PC-3 (cell line): ENCODE data around the gene FAM187B. TPM values are rescaled to one million over a fixed set of nuclear protein-coding genes. Genes with fewer than 3 reads are reported as not detected.

Experiments
- ATAC-seq: fragments of 200-7000 bp; cut with Tn5 transposase; 2 replicates; pipeline ENCODE4 v1.9.1; 2020; ENCODE audit warnings: mild to moderate bottlenecking, moderate library complexity
- BruUV-seq: library from RNA; stranded (reverse); fragments of 400-500 nt; replicated peaks from 2 replicates; lab custom pipeline; 2021; lab: Mats Ljungman, UMichigan
- CTCF ChIA-PET: fragments of 300-600 bp; sonication (Branson Sonifier 250); formaldehyde crosslinking; loops from one replicate; lab custom pipeline; 2022; ENCODE audit warnings: antibody characterized with exemption; lab: Charles Lee
- POLR2A ChIA-PET: fragments of 300-600 bp; sonication (Branson Sonifier 250); formaldehyde crosslinking; loops from one replicate; lab custom pipeline; 2022; ENCODE audit warnings: antibody characterized with exemption; ENCODE audit not compliant: unreplicated experiment; lab: Charles Lee
- DNase-seq: peaks from one replicate; pipeline ENCODE4 v3.0.0-alpha.2; 2015
- H2AFZ ChIP-seq: fragments of 300-600 bp; sonication (generic); 2 replicates; pipeline ENCODE4 v1.6.0; 2016; ENCODE audit warnings: antibody characterized with exemption, low read length
- H3F3A ChIP-seq: fragments of 300-600 bp; sonication (generic); one replicate; pipeline ENCODE4 v1.6.0; 2017; ENCODE audit warnings: antibody characterized with exemption, low read length, control low read depth, mild to moderate bottlenecking; ENCODE audit not compliant: unreplicated experiment
- H3K27ac ChIP-seq: fragments of 300-600 bp; sonication (generic); 2 replicates; pipeline ENCODE4 v1.5.1; 2016; ENCODE audit warnings: mild to moderate bottlenecking, low read length
- H3K27me3 ChIP-seq: fragments of 300-600 bp; sonication (generic); 2 replicates; pipeline ENCODE4 v1.6.1; 2016; ENCODE audit warnings: low read length, mixed read lengths
- H3K36me3 ChIP-seq: fragments of 300-600 bp; sonication (generic); 2 replicates; pipeline ENCODE4 v1.6.1; 2016; ENCODE audit warnings: low read depth, mixed run types, low read length, mixed read lengths
- H3K4me1 ChIP-seq: fragments of 300-600 bp; sonication (generic); 2 replicates; pipeline ENCODE4 v1.5.1; 2016; ENCODE audit warnings: low read length; ENCODE audit not compliant: insufficient read depth
- H3K4me2 ChIP-seq: fragments of 300-600 bp; sonication (generic); 2 replicates; pipeline ENCODE4 v1.6.0; 2016; ENCODE audit warnings: low read length
- H3K4me3 ChIP-seq: fragments of 300-600 bp; sonication (generic); 2 replicates; pipeline ENCODE4 v1.5.1; 2016; ENCODE audit warnings: mild to moderate bottlenecking, low read length, mixed read lengths
- H3K79me2 ChIP-seq: fragments of 300-600 bp; sonication (generic); 2 replicates; pipeline ENCODE4 v1.6.1; 2017; ENCODE audit warnings: low read length, mixed read lengths
- H3K9ac ChIP-seq: fragments of 300-600 bp; sonication (generic); 2 replicates; pipeline ENCODE4 v1.6.0; 2016; ENCODE audit warnings: mild to moderate bottlenecking, low read length
- H3K9me2 ChIP-seq: fragments of 300-600 bp; sonication (generic); replicated peaks from 2 replicates; pipeline ENCODE4 v1.6.1; 2016; ENCODE audit warnings: mixed run types, low read length, mixed read lengths
- H3K9me3 ChIP-seq: fragments of 300-600 bp; sonication (generic); 2 replicates; pipeline ENCODE4 v1.6.1; 2016; ENCODE audit warnings: low read length, mixed read lengths
- H4K20me1 ChIP-seq: fragments of 300-600 bp; sonication (generic); 2 replicates; pipeline ENCODE4 v1.6.1; 2016; ENCODE audit warnings: low read length, mixed read lengths
- CTCF ChIP-seq: fragments of 300-600 bp; sonication (generic); conservative IDR thresholded peaks from 2 replicates; pipeline ENCODE4 v1.5.1; 2017; ENCODE audit warnings: antibody characterized with exemption, low read depth, mild to moderate bottlenecking, low read length
- EZH2 ChIP-seq: fragments of 300-600 bp; sonication (generic); IDR thresholded peaks from one replicate; pipeline ENCODE4 v1.6.1; 2017; ENCODE audit warnings: antibody characterized with exemption, mild to moderate bottlenecking, low read length; ENCODE audit not compliant: unreplicated experiment
- EZH2phosphoT487 ChIP-seq: fragments of 300-600 bp; sonication (generic); IDR thresholded peaks from 2 replicates; pipeline ENCODE4 v1.6.1; 2018; ENCODE audit warnings: mild to moderate bottlenecking, antibody characterized with exemption, low read length, borderline replicate concordance
- intact Hi-C: fragments of 100-400 bp; cut with micrococcal nuclease; formaldehyde crosslinking; loops from 2 replicates; pipeline ENCODE4 v1.9.0; 2023
- total RNA-seq: library from RNA; depleted of rRNA; stranded (reverse); fragments of >200 nt; gene quantifications from 2 replicates; pipeline ENCODE4 v1.2.3, GENCODE V29; 2014

FAM187B gene
- total RNA-seq, 1 experiment from 2014 or later, result not detected

- Histone ChIP-seq H3K27ac (no peak overlapping the region), H3K79me2 (no peaks in the 10 kb centered on the region), H3K9ac (no peak overlapping the region), H3K27me3 (no peaks in the 10 kb centered on the region), H3K36me3 (no peaks in the 10 kb centered on the region), H3K4me2 (no peak overlapping the region), H3K9me3 (no peaks in the 10 kb centered on the region), H4K20me1 (no peaks in the 10 kb centered on the region), H2AFZ (no peak overlapping the region), H3F3A (no peaks in the 10 kb centered on the region), H3K4me1 (no peaks in the 10 kb centered on the region), H3K4me3 (no peak overlapping the region), H3K9me2 (no peaks in the 10 kb centered on the region)
- intact Hi-C loops, result no loop called here
- ChIA-PET CTCF (no interaction called here), POLR2A (no interaction called here)
- DNase-seq (no peak), ATAC-seq (no peak)
- TF ChIP-seq EZH2phosphoT487 (no peak), CTCF (no peak), EZH2 (no peak)
- BruUV-seq, result no TSS peak
These were observed 8.1 kb downstream of the FAM187B start for GRCh38 chr19:35220315-35220921.

- Histone ChIP-seq H3K9ac (no peak overlapping the region), H3K9me2 (no peaks in the 10 kb centered on the region), H3K36me3 (no peaks in the 10 kb centered on the region), H3K9me3 (no peaks in the 10 kb centered on the region), H4K20me1 (no peaks in the 10 kb centered on the region), H2AFZ (no peak overlapping the region), H3K27me3 (no peaks in the 10 kb centered on the region), H3K4me2 (no peak overlapping the region), H3K4me3 (no peak overlapping the region), H3F3A (no peaks in the 10 kb centered on the region), H3K27ac (no peak overlapping the region), H3K79me2 (no peaks in the 10 kb centered on the region), H3K4me1 (peaks cover 6% of the 10 kb centered on the region)
- no peak for DNase-seq
- POLR2A ChIA-PET, result no interaction called here
- TF ChIP-seq CTCF (no peak), EZH2 (no peak), EZH2phosphoT487 (no peak)
- no peak for ATAC-seq
- no TSS peak for BruUV-seq
- CTCF ChIA-PET, result no interaction called here
- intact Hi-C loops, result no loop called here
These were observed 9.5 kb downstream of the FAM187B start for GRCh38 chr19:35219008-35219407.

GRCh38 chr19:35217649-35217990 is 10.9 kb downstream of the FAM187B start:
- H3K27me3 ChIP-seq, result no peaks in the 10 kb centered on the region
- H3K9ac ChIP-seq, result no peak overlapping the region
- H3K4me1 ChIP-seq, result peaks cover 11% of the 10 kb centered on the region
- no peak overlapping the region for H3K4me2 ChIP-seq
- H3F3A ChIP-seq, result no peaks in the 10 kb centered on the region
- no peak for ATAC-seq
- H3K79me2 ChIP-seq, result no peaks in the 10 kb centered on the region
- DNase-seq, result no peak
- H3K36me3 ChIP-seq, result no peaks in the 10 kb centered on the region
- no peak overlapping the region for H3K4me3 ChIP-seq
- no peak overlapping the region for H3K27ac ChIP-seq
- H3K9me3 ChIP-seq, result no peaks in the 10 kb centered on the region
- no peak for TF ChIP-seq EZH2phosphoT487
- no peaks in the 10 kb centered on the region for H4K20me1 ChIP-seq
- ChIA-PET CTCF (no interaction called here), POLR2A (no interaction called here)
- BruUV-seq, result no TSS peak
- H2AFZ ChIP-seq, result no peak overlapping the region
- no peaks in the 10 kb centered on the region for H3K9me2 ChIP-seq
- intact Hi-C loops, result no loop called here
